Measurements from ENCODE around the gene APOBEC3A. TPM values are rescaled to one million over a fixed set of nuclear protein-coding genes. Genes with fewer than 3 reads are reported as not detected.

The APOBEC3A gene
- total RNA-seq, 1 experiment from 2014 or later: not detected

GRCh38 chr22:38963872-38964271 is 6.5 kb downstream of the APOBEC3A start:
- no peaks in the 10 kb centered on the region for H3K9me3 ChIP-seq (ENCODE audit: insufficient read depth, low read depth)
- peak in 1 of 2 experiments; percentile 56 for DNase-seq
- H3K9me2 ChIP-seq (ENCODE audit: insufficient read depth): no peaks in the 10 kb centered on the region
- no peaks in the 10 kb centered on the region for H3F3A ChIP-seq (ENCODE audit: insufficient read depth, low read depth)
- ChIA-PET POLR2A (ENCODE audit: unreplicated experiment) (no interaction called here), CTCF (no interaction called here)
- BruUV-seq (replicated peaks): no TSS peak
- H4K20me1 ChIP-seq (ENCODE audit: insufficient read depth): no peaks in the 10 kb centered on the region
- TF ChIP-seq, protein P1, sequence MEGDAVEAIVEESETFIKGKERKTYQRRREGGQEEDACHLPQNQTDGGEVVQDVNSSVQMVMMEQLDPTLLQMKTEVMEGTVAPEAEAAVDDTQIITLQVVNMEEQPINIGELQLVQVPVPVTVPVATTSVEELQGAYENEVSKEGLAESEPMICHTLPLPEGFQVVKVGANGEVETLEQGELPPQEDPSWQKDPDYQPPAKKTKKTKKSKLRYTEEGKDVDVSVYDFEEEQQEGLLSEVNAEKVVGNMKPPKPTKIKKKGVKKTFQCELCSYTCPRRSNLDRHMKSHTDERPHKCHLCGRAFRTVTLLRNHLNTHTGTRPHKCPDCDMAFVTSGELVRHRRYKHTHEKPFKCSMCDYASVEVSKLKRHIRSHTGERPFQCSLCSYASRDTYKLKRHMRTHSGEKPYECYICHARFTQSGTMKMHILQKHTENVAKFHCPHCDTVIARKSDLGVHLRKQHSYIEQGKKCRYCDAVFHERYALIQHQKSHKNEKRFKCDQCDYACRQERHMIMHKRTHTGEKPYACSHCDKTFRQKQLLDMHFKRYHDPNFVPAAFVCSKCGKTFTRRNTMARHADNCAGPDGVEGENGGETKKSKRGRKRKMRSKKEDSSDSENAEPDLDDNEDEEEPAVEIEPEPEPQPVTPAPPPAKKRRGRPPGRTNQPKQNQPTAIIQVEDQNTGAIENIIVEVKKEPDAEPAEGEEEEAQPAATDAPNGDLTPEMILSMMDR (conservative IDR thresholded peaks at IDR 0.05): no peak
- TF ChIP-seq EZH2 (IDR thresholded peaks at IDR 0.05; ENCODE audit: low read depth): no peak
- intact Hi-C loops (cut with micrococcal nuclease; ENCODE audit: unreplicated experiment): no loop called here
- H3K4me2 ChIP-seq: no peak overlapping the region
- H3K27me3 ChIP-seq (ENCODE audit: insufficient read depth, low read depth): no peaks in the 10 kb centered on the region
- H3K79me2 ChIP-seq (ENCODE audit: low read depth): no peaks in the 10 kb centered on the region
- peaks cover 10% of the 10 kb centered on the region; the same call in 1 of the 2 replicates for H3K4me1 ChIP-seq (replicated peaks; ENCODE audit: insufficient read depth)
- no peak overlapping the region for H3K27ac ChIP-seq
- H2AFZ ChIP-seq: no peak overlapping the region
- H3K36me3 ChIP-seq (ENCODE audit: low read depth): no peaks in the 10 kb centered on the region
- no peak overlapping the region for H3K4me3 ChIP-seq

DNA sequence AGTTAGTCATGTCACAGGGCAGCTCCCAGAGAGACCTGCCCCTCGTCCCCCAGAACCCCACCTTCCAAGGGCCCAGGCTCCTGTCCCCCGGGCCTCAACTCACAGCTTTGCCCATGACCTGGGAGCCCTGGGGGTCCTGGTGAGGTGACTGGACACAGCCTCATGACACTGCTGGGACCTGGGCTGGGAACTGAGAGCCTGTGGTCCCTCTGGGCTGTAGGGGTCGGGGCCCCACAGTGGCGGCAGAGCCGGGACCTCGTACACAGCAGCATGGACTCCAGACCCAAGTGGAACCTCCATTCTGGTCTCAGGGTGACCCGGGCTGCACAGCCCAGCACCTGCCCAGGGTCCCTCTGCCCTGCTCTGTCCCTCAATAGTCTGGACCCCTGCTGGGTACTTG is 6.9 kb downstream of the APOBEC3A start:
- TF ChIP-seq, protein P1 (conservative IDR thresholded peaks at IDR 0.05): no peak
- no peak for TF ChIP-seq EZH2 (IDR thresholded peaks at IDR 0.05; ENCODE audit: low read depth)
- Histone ChIP-seq H2AFZ (no peak overlapping the region), H3K27me3 (ENCODE audit: insufficient read depth, low read depth) (no peaks in the 10 kb centered on the region), H3K4me3 (no peak overlapping the region), H4K20me1 (ENCODE audit: insufficient read depth) (no peaks in the 10 kb centered on the region), H3F3A (ENCODE audit: insufficient read depth, low read depth) (no peaks in the 10 kb centered on the region), H3K27ac (no peak overlapping the region), H3K79me2 (ENCODE audit: low read depth) (no peaks in the 10 kb centered on the region), H3K9me3 (ENCODE audit: insufficient read depth, low read depth) (no peaks in the 10 kb centered on the region), H3K4me2 (no peak overlapping the region), H3K9me2 (ENCODE audit: insufficient read depth) (no peaks in the 10 kb centered on the region), H3K4me1 (replicated peaks; ENCODE audit: insufficient read depth) (peaks cover 10% of the 10 kb centered on the region; the same call in 1 of the 2 replicates), H3K36me3 (ENCODE audit: low read depth) (no peaks in the 10 kb centered on the region)
- POLR2A ChIA-PET (ENCODE audit: unreplicated experiment): no interaction called here
- no peak for DNase-seq
- CTCF ChIA-PET: no interaction called here
- no TSS peak for BruUV-seq (replicated peaks)
- intact Hi-C loops (cut with micrococcal nuclease; ENCODE audit: unreplicated experiment): no loop called here

- POLR2A ChIA-PET (ENCODE audit: unreplicated experiment): no interaction called here
- Histone ChIP-seq H3F3A (ENCODE audit: insufficient read depth, low read depth) (no peaks in the 10 kb centered on the region), H3K27ac (no peak overlapping the region), H3K4me2 (no peak overlapping the region), H3K36me3 (ENCODE audit: low read depth) (no peaks in the 10 kb centered on the region), H3K9me2 (ENCODE audit: insufficient read depth) (no peaks in the 10 kb centered on the region), H4K20me1 (ENCODE audit: insufficient read depth) (no peaks in the 10 kb centered on the region), H2AFZ (no peak overlapping the region), H3K79me2 (ENCODE audit: low read depth) (no peaks in the 10 kb centered on the region), H3K27me3 (ENCODE audit: insufficient read depth, low read depth) (no peaks in the 10 kb centered on the region), H3K4me1 (replicated peaks; ENCODE audit: insufficient read depth) (peaks cover 10% of the 10 kb centered on the region; the same call in 1 of the 2 replicates), H3K4me3 (no peak overlapping the region), H3K9me3 (ENCODE audit: insufficient read depth, low read depth) (no peaks in the 10 kb centered on the region)
- DNase-seq: no peak
- no peak for TF ChIP-seq EZH2 (IDR thresholded peaks at IDR 0.05; ENCODE audit: low read depth)
- TF ChIP-seq, protein P1 (conservative IDR thresholded peaks at IDR 0.05): no peak
- intact Hi-C loops (cut with micrococcal nuclease; ENCODE audit: unreplicated experiment): no loop called here
- CTCF ChIA-PET: no interaction called here
- no TSS peak for BruUV-seq (replicated peaks)
Measured at GRCh38 chr22:38964989-38965388, 7.6 kb downstream of the APOBEC3A start.

Data from PC-9 (cell line).